Type B pancreatic cell (in vitro differentiated cells): ENCODE data around the gene VSIR. TPM values are rescaled to one million over a fixed set of nuclear protein-coding genes. Genes with fewer than 3 reads are reported as not detected.

Experiments
- DNase-seq: peaks from one replicate; pipeline ENCODE4 v3.0.0; 2021; ENCODE audit warnings: mixed read lengths; ENCODE audit not compliant: unreplicated experiment; ENCODE audit errors: extremely low spot score
- H3K27ac Mint-ChIP-seq: 2 replicates; pipeline ENCODE4 v1.8.0; 2021; ENCODE audit warnings: mild to moderate bottlenecking, mixed read lengths
- H3K27me3 Mint-ChIP-seq: 2 replicates; pipeline ENCODE4 v1.8.0; 2021; ENCODE audit warnings: mixed read lengths
- H3K36me3 Mint-ChIP-seq: 2 replicates; pipeline ENCODE4 v1.8.0; 2021; ENCODE audit warnings: mixed read lengths
- H3K4me1 Mint-ChIP-seq: one replicate; pipeline ENCODE4 v1.8.0; 2021; ENCODE audit warnings: mixed read lengths; ENCODE audit not compliant: unreplicated experiment
- H3K4me3 Mint-ChIP-seq: 2 replicates; pipeline ENCODE4 v1.8.0; 2021; ENCODE audit warnings: mild to moderate bottlenecking, mixed read lengths
- H3K9me3 Mint-ChIP-seq: 2 replicates; pipeline ENCODE4 v1.8.0; 2021; ENCODE audit warnings: mixed read lengths
- microRNA-seq: library from miRNA; unstranded; fragments of <30 nt; microRNA quantifications from one replicate; pipeline ENCODE4, GENCODE V29; 2020
- total RNA-seq: library from RNA; stranded (reverse); gene quantifications from 2 replicates; pipeline ENCODE4 v1.2.1, GENCODE V29; 2021; ENCODE audit warnings: low replicate concordance
- TF ChIP-seq, protein P1 (sequence below): fragments of 200-600 bp; sonication (generic); conservative IDR thresholded peaks from 2 replicates; pipeline ENCODE4 v1.5.0; 2021; ENCODE audit warnings: antibody characterized with exemption, mild to moderate bottlenecking

Gene VSIR
- total RNA-seq, 1 donor from 2014 or later = 47.0 TPM

DNA sequence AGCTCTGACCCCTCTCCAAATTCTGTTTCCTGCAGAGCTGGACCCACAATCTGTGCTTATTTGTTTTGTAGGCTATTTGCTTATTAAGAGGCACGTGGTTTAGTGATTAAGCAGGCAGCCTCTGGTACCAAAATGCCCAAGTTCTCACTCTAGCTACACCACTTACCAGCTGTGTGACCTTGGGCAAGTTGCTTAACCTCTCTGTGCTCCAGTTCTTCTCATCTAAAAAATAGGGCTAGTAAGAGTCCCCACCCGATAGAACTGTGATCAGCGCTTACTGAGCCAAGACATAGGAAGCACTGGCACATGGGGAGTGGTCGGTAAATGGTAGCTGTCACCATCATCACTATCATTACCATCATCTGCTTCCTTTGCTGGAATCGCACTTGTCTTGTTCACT, 74.6 kb downstream of the VSIR start:
- Mint-ChIP-seq H3K27ac (no peak overlapping the region), H3K36me3 (no peaks in the 10 kb centered on the region), H3K4me3 (no peak overlapping the region), H3K4me1 (peaks cover 2% of the 10 kb centered on the region), H3K27me3 (no peaks in the 10 kb centered on the region), H3K9me3 (no peaks in the 10 kb centered on the region)
- TF ChIP-seq, protein P1, sequence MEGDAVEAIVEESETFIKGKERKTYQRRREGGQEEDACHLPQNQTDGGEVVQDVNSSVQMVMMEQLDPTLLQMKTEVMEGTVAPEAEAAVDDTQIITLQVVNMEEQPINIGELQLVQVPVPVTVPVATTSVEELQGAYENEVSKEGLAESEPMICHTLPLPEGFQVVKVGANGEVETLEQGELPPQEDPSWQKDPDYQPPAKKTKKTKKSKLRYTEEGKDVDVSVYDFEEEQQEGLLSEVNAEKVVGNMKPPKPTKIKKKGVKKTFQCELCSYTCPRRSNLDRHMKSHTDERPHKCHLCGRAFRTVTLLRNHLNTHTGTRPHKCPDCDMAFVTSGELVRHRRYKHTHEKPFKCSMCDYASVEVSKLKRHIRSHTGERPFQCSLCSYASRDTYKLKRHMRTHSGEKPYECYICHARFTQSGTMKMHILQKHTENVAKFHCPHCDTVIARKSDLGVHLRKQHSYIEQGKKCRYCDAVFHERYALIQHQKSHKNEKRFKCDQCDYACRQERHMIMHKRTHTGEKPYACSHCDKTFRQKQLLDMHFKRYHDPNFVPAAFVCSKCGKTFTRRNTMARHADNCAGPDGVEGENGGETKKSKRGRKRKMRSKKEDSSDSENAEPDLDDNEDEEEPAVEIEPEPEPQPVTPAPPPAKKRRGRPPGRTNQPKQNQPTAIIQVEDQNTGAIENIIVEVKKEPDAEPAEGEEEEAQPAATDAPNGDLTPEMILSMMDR = no peak
- DNase-seq = no peak

DNA sequence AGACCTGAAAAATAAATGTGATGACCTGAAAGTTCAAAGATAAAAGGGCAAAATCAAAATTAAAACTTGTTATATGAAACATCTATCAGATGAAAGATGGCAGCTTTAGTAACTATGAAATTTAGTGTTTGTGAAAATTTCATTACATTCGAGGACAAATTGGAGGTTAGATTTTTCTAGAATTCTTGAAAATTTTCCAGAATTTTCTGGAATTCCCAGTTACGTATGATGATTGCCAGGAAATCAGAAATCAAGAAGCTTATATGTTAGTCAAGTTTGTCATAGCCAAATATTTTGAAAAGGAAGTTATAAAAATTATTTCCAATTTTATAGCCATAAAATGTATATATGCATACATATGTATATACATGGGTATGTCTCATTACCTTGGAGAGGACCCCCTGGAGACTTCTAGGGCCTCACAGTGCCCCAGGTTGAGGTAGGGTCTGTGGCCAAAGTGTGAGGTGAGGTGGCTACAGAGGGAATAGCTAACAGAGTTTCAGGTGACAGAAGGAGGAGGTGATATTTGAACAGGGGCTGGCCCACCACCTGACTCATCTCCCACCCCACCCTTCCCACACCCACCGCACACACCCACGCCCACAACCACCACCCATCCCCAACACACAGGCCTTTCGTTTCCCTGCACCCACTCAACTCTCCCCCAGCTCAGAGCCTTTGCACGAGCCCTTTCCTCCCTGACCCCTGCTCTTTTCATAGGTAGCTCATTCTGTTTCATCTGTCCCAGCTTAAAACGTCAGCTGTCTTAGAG, 75.2 kb downstream of the VSIR start:
- H3K27ac Mint-ChIP-seq = no peak overlapping the region
- H3K4me1 Mint-ChIP-seq = peaks cover 6% of the 10 kb centered on the region
- no peak overlapping the region for H3K4me3 Mint-ChIP-seq
- no peaks in the 10 kb centered on the region for H3K9me3 Mint-ChIP-seq
- TF ChIP-seq, protein P1 = no peak
- no peaks in the 10 kb centered on the region for H3K27me3 Mint-ChIP-seq
- no peaks in the 10 kb centered on the region for H3K36me3 Mint-ChIP-seq
- no peak for DNase-seq

Small RNA genes within 50 kb of the gene (microRNA-seq; reads per million reads assigned to microRNA genes)
- gene MIR7152 = not detected

Other genes starting within 250 kb of the VSIR start
- 0.31 TPM in 1 of 2 replicates, not detected in the other for gene C10orf105, start 53.7 kb downstream of the VSIR start, total RNA-seq
- 487 and 577 TPM in 2 replicates for gene PSAP, start 77.7 kb upstream of the VSIR start, total RNA-seq
- 11.8 and 21.7 TPM in 2 replicates for gene CHST3, start 190.9 kb upstream of the VSIR start, total RNA-seq